D721Med (cell line): ENCODE data around the gene CSTB.

Experiments
- DNase-seq: peaks from one replicate; pipeline ENCODE4 v3.0.0; 2011; ENCODE audit warnings: low spot score; ENCODE audit not compliant: insufficient read length
- FAIRE-seq: peaks from 2 replicates; lab custom pipeline; 2011; peaks lifted over from hg19 to GRCh38; lab: Jason Lieb, UNC
- CTCF ChIP-seq: IDR thresholded peaks from 2 replicates; pipeline ENCODE4 v1.5.1; 2012; ENCODE audit warnings: mild to moderate bottlenecking, control low read depth; ENCODE audit not compliant: insufficient read depth; ENCODE audit errors: missing control alignments

The CSTB gene

GRCh38 chr21:43802713-43803313 lies 26.7 kb upstream of the CSTB start:
- no peak for FAIRE-seq
- no peak for DNase-seq
- TF ChIP-seq CTCF = no peak

GRCh38 chr21:43801006-43801783 lies 25.1 kb upstream of the CSTB start:
- DNase-seq = no peak
- no peak for TF ChIP-seq CTCF
- no peak for FAIRE-seq

GRCh38 chr21:43800566-43800965 lies 24.5 kb upstream of the CSTB start:
- DNase-seq (no peak), FAIRE-seq (no peak)
- no peak for TF ChIP-seq CTCF

- TF ChIP-seq CTCF = no peak
- FAIRE-seq = no peak
- DNase-seq = no peak
These were observed 24.0 kb upstream of the CSTB start for GRCh38 chr21:43800124-43800523.

- no peak for FAIRE-seq
- DNase-seq = no peak
- TF ChIP-seq CTCF = no peak
These were observed 23.3 kb upstream of the CSTB start for GRCh38 chr21:43799301-43799840.

- TF ChIP-seq CTCF = no peak
- FAIRE-seq (no peak), DNase-seq (no peak)
These were observed 22.0 kb upstream of the CSTB start for GRCh38 chr21:43797925-43798715.
